ENCODE measurements around the gene GJB1.

- TF ChIP-seq CSRNP3 (CRISPR knock-in tag; IDR thresholded peaks at IDR 0.05) (no peak), PATZ1 (CRISPR knock-in tag; IDR thresholded peaks at IDR 0.05; ENCODE audit: borderline replicate concordance) (no peak), PPARA (CRISPR knock-in tag; IDR thresholded peaks at IDR 0.05; ENCODE audit: borderline replicate concordance) (no peak), ARNTL (CRISPR knock-in tag; IDR thresholded peaks at IDR 0.05; ENCODE audit: borderline replicate concordance, low read depth) (no peak)
Observed at GRCh38 chrX:71225009-71225408, 2.0 kb downstream of the GJB1 start.

Measured in SK-N-SH treated with all-trans-retinoic acid at 6 μM for 48 hours (cell line).